8988T (cell line): ENCODE data around the gene SPARCL1.
"Not testable (repeated sequence)": the region's sequence is repeated elsewhere in the genome, so short reads cannot be mapped to it uniquely, and the experiment has no call there.

Experiments
- DNase-seq: peaks from one replicate; pipeline ENCODE4 v3.0.0; 2011

SPARCL1 gene

DNA sequence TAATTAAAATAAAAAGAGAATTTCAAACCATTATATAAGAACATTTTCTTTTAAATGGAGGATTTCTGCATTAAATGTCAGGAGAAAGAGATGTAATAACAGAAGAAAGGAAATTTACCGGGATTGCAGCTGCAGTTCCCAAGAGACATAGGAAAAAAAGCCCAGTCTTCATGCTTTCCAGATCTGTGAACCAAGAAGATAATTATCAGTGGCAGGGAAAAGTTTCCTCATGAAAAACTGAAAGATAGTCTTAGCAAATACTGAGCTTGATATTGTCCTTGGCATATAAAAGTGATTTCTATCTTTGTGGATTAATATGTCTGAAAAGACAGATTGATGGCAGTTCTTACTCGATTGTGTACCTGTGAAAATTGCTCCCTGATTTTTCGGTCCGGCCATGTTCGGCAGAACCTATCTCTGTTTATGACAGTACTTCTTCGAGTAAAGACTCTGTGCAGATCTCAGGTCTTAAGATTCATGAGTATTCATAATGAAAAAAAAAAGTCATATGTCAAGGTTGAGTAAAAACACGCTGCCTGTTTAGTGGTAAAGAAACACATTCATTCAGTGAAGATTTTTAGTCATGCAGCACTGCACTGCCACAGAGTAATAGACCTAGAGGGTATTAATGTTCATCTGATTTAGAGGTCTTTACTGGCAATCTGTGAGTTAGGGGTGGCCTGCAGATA, 29.6 kb downstream of the SPARCL1 start:
- DNase-seq = no peak

DNA sequence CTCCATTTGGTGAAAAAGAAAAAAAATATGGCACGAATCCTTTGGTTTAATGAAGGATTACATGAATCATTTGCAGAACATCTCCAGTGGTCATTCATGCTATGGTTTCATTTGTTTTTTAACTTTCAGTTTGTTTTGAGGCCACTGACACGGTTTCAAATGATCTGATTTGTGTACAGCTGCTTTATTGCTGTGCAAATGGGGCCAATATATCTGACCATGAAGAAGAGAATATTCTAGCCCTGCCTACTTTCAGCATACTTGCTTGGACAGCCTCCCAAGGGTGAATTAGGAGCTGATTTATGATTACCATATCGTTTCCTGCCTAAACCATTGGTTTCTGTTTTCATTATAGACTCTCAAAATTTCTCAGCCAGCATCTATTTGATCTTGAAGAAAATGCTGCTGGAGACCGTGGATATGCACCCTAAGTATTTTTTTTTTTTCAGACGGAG, 30.7 kb downstream of the SPARCL1 start:
- DNase-seq = no peak

DNA sequence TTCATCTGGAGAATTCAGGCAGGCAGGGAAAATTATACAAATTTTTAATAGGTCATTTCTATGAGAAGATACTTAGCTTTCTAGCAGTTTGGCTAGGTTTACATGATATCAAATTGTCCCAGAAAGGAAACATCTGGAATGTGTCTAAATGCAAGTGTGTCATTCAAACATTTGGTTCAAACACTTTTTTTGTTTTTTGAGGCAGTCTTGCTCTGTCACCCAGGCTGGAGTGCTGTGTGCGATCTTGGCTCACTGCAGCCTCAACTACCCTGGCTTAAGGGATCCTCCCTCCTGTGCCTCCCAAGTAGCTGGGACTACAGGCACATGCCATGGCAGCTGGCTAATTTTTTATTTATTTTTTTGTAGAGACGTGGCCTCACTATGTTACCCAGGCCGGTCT, 31.6 kb downstream of the SPARCL1 start:
- DNase-seq = no peak

DNA sequence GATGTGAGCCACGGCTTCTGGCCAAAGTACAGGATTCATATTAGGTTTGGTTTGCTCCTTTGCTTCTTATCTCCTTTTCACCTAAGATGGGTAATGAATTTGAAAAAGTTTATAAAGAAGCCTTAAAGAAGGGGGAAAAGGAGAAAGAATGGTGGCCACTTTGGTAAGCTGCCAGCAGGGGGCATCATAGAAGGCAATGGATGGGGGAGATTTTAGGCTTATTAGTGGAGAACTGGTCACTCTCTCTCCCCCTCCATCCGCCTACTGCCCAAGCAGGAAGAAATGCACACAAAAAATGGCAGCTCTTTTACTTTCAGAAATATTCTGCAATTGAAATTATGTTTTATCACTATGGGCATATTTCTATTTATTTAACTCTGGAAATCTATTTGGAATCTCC, 32.0 kb downstream of the SPARCL1 start:
- DNase-seq = no peak

DNA sequence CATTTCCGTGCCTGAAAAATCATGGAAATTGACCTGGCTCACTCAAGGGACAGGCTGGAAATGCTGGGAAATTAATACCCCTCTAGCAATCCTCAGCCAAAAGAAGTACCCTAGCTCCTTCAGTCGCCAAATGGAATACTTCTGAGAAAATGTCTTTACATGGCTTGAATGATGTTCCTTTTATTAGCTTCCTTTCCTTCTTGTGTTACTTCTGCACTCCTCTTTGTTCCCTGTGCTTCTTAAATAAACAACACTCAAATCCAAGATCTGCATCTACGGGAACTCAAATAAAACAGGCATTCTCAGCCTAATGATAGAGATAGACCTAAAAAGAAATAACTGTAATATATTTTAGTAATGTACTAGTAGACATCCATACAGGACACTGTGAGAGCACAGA, 36.1 kb downstream of the SPARCL1 start:
- no peak for DNase-seq

DNA sequence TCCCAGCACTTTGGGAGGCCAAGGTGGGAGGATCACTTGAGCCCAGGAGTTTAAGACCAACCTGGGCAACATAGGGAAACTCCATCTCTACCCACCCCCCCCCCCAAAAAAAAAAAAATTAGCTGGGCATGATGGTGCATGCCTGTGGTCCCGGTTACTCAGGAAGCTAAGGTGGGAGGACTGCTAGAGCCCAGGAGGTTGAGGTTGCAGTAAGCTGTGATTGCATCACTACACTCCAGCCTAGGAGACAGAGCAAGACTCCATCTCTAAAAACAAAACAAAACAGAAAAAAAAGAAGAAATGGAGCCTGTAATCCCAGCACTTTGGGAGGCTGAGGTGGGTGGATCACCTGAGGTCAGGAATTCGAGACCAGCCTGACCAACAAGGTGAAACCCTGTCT, 37.3 kb downstream of the SPARCL1 start:
- not testable (repeated sequence) for DNase-seq

DNA sequence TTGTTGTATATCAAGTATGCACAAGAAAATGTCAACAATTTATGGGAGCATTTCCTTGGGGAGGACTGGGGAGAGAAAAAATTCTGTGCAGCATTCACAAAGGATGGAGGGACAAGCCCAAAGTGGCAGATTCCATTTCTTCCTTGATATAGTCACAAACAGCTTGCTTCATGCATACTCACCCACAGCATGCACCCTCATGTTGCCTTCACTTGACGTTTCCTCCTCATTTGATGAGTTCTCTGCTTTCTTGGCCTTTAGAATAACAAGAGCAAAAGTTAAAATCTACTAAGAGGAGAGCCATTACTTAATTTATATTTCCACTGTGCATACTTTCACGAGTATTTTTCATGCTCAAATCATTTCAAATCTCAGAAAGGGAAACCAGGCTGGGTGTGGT, 37.7 kb downstream of the SPARCL1 start:
- no peak for DNase-seq

DNA sequence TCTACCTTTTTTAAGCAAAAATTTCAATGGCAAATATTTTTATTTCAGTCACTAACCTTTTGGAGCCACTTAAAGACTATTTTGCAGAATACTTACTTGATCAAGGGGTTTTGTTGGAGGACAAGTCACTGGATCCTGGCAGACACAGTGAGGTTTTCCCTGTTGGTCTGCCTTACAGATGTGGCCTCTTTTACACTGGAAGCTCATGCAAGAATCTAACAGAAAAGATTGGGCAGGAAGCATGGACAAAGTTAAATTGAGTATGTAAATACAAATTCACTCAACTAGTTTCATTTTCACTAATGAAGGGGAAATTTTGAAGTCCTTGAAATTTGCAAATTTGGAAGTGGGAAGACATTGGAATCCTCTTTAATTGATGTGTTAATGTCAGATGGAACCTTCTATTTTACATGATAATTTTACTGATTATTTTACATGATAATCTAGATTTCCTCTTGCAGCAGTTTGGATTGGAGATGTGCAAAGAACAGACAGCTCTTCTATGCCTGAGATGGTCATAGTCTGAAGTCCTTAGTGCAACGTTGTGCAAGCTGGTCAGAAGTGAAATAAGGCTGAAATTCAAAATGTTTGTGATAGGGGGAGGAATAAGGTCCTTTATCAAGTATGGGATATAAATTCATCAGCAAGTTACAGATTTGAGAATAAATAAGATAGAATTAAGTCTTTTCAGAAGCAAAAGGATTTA, 38.4 kb downstream of the SPARCL1 start:
- no peak for DNase-seq

DNA sequence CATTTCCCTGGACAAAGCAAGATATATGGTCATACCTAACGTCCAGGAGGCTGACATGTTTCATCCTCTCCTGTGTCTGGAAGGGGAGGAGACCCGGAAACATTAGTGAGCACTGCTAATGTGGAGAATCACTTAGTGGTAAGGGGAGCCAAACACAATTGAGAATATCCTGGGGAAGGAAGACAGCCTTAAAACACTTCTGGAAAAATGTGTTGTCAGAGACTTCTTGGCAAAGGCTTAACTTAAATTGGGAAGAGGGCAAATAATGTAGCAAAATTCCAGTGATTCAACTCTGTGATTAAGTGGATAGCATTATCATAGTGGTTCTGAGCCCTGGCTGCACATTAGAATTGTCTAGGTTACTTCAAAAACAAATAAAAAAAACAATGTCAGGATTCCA, 39.5 kb downstream of the SPARCL1 start:
- DNase-seq = no peak

DNA sequence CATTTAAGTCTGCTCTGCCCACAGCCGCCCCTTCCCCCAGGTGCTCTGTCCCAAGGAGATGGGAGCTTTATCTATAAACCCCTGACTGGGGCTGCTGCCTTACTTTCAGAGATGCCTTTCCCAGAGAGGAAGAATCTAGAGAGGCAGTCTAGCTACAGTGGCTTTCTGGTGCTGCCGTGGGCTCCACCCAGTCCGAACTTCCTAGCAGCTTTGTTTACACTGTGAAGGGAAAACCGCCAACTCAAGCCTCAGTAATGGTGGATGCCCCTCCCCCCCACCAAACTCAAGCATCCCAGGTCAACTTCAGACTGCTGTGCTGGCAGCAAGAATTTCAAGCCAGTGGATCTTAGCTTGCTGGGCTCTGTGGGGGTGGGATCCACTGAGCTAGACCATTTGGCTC, 40.5 kb downstream of the SPARCL1 start:
- DNase-seq = not testable (repeated sequence)

DNA sequence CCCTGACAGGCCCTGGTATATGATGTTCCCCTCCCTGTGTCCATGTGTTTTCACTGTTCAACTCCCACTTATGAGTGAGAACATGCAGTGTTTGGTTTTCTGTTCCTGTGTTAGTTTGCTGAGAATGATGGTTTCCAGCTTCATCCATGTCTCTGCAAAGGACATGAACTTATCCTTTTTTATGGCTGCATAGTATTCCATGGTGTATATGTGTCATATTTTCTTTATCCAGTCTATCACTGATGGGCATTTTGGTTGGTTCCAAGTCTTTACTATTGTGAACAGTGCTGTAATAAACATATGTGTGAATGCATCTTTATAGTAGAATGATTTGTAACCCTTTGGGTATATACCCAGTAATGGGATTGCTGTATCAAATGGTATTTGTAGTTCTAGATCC, 45.9 kb downstream of the SPARCL1 start:
- DNase-seq = not testable (repeated sequence)

DNA sequence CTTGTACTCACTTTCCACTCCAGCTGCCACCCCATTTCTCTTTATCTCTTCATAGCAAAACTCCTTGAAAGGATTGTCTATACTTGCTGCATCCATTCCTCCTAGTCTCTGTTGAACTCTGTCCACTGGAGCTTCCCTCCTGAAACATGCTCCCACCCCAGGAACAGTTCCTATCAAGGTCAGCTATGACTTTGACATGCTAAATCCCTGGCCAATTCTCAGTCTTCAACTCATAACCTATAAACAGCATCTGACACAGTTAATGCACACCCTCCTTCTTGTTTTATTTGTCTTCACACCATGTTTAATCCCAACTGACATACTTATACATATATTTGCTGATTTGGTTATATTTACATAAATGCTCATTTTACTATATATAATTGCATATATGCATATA, 47.8 kb downstream of the SPARCL1 start:
- no peak for DNase-seq

DNA sequence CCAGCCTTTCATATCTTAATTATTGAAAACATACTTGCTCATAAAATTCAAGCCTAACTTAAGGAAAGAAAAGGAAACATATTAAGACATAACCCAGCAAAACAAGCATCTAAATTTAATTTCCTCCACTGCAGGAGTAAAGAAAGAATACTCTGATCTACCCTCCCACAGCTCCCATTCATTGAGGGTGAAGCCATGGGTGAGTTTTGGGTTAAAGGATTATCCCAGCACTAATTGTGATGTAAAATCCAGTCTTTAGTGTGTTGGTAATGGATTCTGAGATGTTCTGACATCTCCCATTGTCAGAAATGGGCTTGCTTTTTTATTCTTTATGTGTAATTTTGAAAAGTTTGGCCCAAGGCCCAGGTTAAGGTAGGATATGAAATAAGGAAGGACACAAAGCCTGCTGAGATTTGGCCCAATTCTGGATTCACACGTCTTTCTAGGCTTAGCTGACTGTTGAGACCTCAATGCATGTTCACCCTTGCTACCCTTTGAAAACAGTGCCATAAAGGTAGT, 50.4 kb downstream of the SPARCL1 start:
- no peak for DNase-seq

DNA sequence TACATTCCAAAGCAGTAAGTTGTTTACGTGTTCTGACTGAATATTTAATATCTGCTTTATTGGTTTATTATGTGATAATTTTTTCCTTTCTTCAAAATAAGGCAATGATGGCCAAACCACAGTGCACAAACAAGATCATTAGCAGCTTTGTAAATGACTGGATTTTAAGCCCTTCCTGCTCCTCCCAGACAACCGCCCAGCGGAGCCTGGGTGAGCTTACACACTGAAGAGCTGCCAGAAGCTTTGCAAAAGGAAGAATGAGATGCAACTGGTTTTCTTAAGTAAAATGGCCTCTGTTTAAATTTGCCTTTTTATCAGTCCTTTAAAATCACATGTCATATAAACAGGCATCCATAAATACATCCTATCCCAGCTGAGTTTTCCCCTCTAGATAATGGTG, 52.2 kb downstream of the SPARCL1 start:
- DNase-seq = no peak

DNA sequence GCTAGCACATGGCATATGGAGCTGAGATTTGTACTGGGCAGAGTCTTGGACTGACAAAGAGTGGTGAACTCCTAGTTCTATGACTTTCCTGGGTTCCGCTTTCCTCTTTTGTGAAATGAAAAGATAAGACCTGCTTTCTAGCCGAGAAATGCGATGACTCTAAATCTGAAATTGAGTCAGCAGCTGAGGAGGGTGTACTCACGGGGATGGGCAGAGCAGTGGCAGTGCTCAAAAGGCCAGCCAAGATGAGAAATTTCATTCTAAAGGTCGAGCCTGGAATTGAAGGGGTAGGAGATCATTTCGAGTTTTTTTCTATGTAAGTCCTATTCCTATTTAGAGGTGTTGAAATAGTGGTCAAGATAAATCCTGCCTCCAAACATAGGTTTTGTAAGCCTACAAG, 59.8 kb downstream of the SPARCL1 start:
- DNase-seq = no peak

DNA sequence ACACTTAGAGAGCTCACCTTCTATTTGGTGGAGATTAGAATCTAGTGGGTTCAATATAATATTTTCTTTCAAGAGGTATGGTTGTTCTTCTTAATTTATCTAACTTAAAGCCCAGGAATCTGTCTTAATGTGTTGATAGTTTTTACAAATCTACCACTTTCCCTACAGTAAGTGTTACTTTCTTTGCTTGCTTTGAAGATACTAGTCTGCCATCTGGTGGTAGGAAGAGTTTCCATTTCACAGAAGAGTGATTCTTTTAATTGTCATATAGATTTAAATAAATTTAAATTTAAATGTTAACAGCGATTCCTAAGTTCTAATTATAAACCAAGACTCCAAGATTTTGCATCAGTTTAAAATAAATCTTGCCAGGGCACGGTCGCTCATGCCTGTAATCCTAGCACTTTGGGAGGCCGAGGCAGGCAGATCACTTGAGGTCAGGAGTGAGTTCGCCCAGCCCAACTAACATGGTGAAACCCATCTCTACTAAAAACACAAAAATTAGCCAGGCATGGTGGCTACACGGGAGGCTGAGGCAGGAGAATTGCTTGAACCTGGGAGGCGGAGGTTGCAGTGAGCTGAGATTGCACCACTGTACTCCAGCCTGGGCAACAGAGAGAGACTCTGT, 63.3 kb downstream of the SPARCL1 start:
- DNase-seq = no peak

DNA sequence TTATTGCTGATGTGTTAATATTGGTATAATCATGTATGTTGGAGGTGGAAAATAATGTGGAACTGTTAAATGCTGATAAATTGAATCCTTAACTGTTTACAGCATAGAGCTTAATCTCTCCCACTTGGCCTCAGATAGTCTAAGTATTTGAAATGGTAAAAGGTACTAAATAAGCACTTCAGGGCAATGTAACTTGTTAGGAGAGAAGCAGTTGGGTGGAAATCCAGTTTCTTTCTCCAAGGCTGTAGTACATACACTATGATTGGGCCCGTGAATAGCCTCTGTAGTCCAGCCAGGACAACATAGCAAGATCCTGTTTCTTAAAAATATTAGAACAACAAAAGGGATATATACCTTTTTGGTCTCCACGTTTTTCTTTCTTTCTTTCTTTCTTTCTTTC, 67.1 kb downstream of the SPARCL1 start:
- no peak for DNase-seq

DNA sequence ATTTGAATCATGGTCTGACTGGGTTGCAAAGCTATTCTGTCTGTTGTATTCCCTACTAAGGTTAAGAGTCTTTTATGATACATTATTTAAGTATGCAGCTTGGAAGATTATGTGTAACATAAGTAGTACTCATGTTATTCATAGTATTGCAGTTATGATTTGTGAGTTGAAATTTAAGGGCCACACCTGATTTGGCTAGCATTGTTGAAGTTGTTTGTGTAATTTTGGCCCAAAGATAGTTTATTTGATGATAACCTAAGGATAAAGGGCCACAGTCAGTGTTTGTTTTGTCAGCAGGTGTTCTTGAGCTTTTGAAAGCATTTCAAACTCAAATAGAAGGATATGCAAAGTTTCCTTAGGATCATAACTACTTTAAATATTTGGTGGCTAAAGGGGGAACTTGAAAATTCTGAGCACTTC, 67.9 kb downstream of the SPARCL1 start:
- no peak for DNase-seq

DNA sequence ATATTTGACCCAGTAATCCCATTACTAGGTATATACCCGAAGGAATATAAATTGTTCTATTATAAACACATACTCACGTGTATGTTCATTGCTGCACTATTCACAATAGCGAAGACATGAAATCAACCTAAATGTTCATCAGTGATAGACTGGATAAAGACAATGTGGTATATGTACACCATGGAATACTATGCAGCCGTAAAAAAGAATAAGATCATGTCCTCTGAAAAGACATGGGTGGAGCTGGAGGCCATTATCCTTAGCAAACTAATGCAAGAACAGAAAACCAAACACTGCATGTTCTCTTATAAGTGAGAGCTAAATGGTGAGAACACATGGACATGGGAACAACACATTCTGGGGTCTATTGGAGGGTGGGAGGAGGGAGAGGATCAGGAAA, 70.3 kb downstream of the SPARCL1 start:
- DNase-seq = no peak

DNA sequence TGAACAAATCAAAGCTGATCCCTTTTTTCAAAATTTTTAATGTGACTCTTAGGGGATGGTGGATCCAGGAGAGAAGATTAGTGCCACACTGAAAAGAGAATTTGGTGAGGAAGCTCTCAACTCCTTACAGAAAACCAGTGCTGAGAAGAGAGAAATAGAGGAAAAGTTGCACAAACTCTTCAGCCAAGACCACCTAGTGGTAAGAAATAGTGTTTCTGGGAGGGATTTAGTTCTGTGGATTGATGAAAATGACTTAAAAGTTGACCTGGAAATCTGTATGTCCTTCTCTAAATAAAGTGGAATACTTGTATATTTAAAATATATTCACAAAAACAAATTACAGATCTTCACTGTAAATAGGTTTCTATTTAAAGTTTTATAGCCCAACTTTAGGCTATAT, 77.6 kb downstream of the SPARCL1 start:
- no peak for DNase-seq

DNA sequence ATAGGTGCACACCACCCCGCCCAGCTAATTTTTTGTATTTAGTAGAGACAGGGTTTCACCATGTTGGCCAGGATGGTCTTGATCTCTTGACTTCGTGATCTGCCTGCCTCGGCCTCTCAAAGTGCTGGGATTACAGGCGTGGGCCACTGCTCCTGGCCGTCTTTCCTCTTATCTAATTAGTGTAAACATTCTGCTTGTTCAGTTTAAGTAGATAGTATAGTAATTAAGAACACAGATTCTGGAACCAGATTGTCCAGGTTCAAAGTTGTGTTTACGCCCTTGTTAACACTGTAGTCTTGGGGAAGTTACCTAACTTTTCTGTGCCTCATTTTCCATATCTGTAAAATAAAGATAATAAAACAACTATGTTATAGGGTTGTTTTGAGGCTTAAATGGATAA, 82.8 kb downstream of the SPARCL1 start:
- DNase-seq = not testable (repeated sequence)

DNA sequence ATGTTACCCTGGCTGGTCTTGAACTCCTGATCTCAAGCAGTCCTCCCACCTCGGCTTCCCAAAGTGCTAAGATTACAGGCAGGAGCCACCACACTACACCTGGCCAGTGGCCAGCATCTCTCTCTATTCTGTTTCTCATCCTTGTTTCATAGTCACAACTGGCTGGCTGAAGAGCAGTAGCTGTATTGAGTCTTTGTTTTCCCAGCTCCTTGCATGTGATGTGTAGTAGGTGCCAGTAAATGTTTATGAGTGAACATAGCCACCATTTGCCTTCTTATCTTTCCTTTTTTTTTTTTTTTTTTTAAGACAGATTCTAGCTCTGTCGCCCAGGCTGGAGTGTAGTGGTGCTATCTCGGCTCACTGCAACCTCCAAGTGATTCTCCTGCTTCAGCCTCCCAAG, 83.2 kb downstream of the SPARCL1 start:
- DNase-seq = no peak

DNA sequence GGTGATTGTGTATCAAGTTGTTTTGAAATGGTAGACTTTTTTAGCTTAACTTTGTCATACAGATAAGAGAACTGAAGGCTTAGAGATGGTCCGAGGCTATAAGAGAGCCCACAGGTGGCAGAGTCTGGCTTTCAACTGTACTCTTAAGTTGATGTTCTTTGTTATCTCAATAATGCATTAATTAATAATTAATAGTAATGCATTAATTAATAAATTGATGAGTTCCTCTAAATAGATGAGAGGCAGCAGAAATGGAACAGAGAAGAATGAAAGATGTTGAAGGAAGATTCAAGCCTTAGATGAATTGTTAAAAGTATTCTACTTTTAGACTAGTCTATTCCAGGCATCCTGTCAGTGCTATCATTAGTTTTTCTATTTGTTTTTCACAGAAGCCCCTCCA, 84.4 kb downstream of the SPARCL1 start:
- no peak for DNase-seq

DNA sequence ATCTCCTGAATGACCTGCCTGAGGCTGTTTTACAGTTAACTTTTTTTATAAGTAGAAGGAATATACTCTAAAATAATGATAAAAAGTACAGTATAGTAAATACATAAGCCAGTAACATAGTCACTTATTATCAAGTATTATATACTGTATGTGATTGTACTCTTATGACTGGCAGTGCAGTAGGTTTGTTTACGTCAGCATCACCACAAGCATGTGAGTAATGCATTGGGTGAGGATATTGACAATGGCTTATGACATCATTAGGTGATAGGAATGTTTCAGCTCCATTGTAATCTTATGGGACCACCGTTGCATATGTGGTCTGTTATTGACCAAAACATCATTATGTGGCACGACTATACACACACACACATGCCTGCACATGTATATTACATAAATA, 86.3 kb downstream of the SPARCL1 start:
- DNase-seq = no peak
